Brain microvascular endothelial cell (primary cell): Measurements from ENCODE around the gene CORO2A.

Source experiments
- DNase-seq: peaks from one replicate; pipeline ENCODE4 v3.0.0-alpha.2; 2020
- H3K27ac ChIP-seq: fragments of 250-450 bp; sonication (Bioruptor Pico); 2 replicates; pipeline ENCODE4 v1.5.1; 2020; ENCODE audit warnings: mild to moderate bottlenecking, moderate library complexity
- H3K27me3 ChIP-seq: fragments of 250-450 bp; sonication (Bioruptor Pico); replicated peaks from 2 replicates; pipeline ENCODE4 v1.5.1; 2020; ENCODE audit warnings: mild to moderate bottlenecking
- H3K36me3 ChIP-seq: fragments of 250-450 bp; sonication (Bioruptor Pico); replicated peaks from 2 replicates; pipeline ENCODE4 v1.5.1; 2020; ENCODE audit warnings: mild to moderate bottlenecking
- H3K4me3 ChIP-seq: 2 replicates; pipeline ENCODE4 v1.5.1; 2011; ENCODE audit warnings: low read depth, mild to moderate bottlenecking, control low read depth, low read length, moderate library complexity
- in situ Hi-C: cut with HindIII; loops from 2 replicates; pipeline ENCODE4 v1.10.0; 2017; ENCODE audit warnings: low sequenced_read_pairs, low pct_ligation_motif_present
- TF ChIP-seq, protein P1 (sequence below): IDR thresholded peaks from 2 replicates; pipeline ENCODE4 v1.5.1; 2011; ENCODE audit warnings: low read depth, mild to moderate bottlenecking, moderate library complexity, low read length, control low read depth, inconsistent platforms; ENCODE audit errors: missing control alignments

Gene CORO2A

DNA sequence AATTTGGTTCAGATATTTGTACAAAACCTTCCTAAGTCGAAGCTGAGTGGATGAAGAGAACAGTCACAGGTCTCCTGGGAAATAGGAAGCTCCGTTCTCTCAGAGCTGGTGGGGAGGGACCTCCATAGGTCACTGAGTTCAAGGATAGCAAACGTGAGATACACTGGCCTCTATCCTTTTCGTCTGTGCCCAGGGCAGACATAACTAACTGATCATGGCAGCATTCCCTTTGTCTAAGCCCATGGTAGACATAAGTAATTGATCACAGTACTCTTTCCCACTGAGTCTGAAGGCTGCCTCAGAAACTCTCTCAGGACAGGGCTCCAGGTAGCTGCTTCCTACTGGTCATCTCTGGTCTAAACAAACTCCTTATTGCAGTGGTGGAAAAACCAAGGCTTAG is 12.3 kb upstream of the CORO2A start:
- H3K4me3 ChIP-seq, result no peak overlapping the region
- no peaks in the 10 kb centered on the region for H3K27me3 ChIP-seq
- TF ChIP-seq, protein P1, sequence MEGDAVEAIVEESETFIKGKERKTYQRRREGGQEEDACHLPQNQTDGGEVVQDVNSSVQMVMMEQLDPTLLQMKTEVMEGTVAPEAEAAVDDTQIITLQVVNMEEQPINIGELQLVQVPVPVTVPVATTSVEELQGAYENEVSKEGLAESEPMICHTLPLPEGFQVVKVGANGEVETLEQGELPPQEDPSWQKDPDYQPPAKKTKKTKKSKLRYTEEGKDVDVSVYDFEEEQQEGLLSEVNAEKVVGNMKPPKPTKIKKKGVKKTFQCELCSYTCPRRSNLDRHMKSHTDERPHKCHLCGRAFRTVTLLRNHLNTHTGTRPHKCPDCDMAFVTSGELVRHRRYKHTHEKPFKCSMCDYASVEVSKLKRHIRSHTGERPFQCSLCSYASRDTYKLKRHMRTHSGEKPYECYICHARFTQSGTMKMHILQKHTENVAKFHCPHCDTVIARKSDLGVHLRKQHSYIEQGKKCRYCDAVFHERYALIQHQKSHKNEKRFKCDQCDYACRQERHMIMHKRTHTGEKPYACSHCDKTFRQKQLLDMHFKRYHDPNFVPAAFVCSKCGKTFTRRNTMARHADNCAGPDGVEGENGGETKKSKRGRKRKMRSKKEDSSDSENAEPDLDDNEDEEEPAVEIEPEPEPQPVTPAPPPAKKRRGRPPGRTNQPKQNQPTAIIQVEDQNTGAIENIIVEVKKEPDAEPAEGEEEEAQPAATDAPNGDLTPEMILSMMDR, result no peak
- H3K27ac ChIP-seq, result no peak overlapping the region
- peaks cover 25% of the 10 kb centered on the region for H3K36me3 ChIP-seq
- in situ Hi-C loops, result no loop called here
- no peak for DNase-seq

DNA sequence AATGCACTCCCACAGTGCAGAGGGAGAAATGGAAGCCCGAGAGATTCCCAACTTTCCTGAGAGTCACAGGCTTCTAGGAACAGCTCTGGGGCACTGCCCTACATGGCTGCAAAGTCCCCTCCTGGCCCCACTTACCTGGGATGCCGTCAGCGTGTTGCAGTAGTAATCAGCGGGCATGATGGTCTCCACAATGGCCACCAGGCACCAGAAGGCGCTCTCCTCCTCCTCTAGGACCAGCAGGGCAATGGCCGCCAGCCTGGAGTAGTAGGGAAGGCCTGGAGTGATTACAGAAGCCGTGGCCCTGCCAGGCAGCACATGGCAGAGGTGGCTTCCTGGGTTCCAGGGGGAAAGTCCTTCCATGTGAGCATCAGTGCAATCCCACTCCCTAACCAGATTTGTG is 10.7 kb upstream of the CORO2A start:
- peaks cover 24% of the 10 kb centered on the region for H3K36me3 ChIP-seq
- no peak overlapping the region for H3K4me3 ChIP-seq
- H3K27me3 ChIP-seq, result no peaks in the 10 kb centered on the region
- in situ Hi-C loops, result no loop called here
- no peak for DNase-seq
- H3K27ac ChIP-seq, result no peak overlapping the region
- TF ChIP-seq, protein P1, result no peak

DNA sequence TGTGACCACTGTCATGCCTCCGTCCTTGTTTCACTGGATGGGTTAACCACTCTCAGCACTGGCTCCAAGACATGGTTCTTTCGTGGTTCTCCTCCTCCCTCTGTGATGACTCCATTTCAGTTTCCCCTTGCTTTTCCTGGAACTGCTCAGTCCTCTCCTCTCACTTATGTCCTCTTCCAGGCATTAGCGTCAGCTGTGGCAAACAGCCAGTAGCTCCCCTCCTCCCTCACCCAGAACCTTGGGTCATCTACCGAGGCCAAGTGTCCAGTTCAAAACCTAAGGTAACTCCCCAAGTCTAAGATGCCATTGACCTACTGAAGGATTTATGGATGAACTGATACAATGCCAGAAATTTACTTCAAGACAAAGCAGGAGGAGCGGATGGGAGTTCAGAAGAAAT is 9.8 kb upstream of the CORO2A start:
- TF ChIP-seq, protein P1, result no peak
- Histone ChIP-seq H3K27ac (no peak overlapping the region), H3K4me3 (no peak overlapping the region), H3K27me3 (no peaks in the 10 kb centered on the region), H3K36me3 (peaks cover 20% of the 10 kb centered on the region)
- no peak for DNase-seq
- in situ Hi-C loops, result no loop called here

DNA sequence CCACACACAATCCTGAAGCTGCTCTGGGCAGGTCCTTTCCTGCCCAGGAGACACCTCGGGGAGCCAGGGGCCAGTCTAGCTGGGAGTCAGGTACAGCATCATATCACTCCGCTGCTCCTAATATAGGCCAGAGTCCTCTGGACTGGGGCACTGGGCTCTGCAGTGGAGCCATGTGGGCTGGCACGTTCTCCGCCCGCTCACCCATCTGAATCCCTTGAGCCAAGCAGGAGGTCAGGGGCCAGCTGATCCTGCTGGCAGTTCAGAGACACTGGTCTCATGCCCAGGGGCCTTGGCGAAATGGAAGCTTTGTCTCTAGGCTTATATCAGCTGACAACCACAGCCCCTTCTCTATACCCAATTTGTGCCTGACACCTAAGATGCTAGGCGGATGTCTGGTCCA is 9.3 kb upstream of the CORO2A start:
- Histone ChIP-seq H3K27ac (no peak overlapping the region), H3K4me3 (no peak overlapping the region), H3K36me3 (peaks cover 20% of the 10 kb centered on the region), H3K27me3 (no peaks in the 10 kb centered on the region)
- TF ChIP-seq, protein P1, result no peak
- DNase-seq, result no peak
- in situ Hi-C loops, result no loop called here

DNA sequence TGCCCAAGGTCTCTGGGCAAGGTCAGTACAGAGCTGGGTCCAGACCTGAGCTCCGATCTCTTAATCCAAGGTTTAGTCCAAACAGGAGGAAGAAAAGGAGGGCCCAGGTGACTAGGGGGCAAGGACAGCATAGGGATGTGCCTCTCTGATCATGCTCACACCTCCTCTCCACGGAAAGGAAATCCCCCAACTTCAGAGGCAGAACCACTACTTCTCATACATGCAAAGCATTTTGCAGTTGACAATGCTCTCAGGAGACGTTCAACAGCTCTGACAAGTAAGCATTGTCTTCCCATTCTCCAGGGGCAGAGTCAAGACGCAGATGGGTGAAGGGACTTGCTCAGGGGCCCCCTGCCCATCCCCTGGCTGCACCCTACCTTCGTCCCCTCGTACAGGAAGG is 8.7 kb upstream of the CORO2A start:
- no peak for DNase-seq
- in situ Hi-C loops, result no loop called here
- H3K36me3 ChIP-seq, result peaks cover 20% of the 10 kb centered on the region
- no peak overlapping the region for H3K27ac ChIP-seq
- no peaks in the 10 kb centered on the region for H3K27me3 ChIP-seq
- no peak overlapping the region for H3K4me3 ChIP-seq
- TF ChIP-seq, protein P1, result no peak

DNA sequence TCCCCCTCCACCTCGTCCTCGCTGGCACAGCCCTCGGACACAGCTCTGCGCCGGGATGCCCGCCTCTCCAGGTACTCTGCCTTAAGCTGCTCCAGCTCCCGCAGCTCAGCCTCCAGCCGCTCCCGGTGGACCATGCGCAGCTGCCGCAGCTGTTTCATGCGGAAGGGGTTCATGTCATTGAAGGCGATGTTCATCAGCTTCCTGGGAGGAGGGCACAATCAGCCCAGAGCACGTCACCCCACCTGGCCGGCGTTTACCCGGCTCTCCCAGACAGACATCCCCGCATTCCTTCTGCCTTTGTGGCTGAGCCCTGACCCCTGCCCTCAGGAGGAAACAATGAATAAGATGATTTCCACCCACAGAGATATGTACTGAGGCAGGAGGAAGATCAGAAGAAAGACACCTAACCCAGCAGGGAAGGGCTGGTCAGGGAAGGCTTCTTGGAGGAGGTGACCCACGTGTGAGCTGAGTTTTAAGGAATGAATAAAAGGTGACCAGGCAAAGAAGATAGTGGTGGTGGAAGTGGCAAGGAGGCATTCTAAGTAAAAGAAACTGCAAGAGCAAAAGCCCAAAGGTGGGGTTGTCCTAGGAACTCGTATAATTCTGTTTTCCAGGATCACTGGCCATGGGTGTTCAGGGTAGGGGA is 7.1 kb upstream of the CORO2A start:
- no peak for DNase-seq
- Histone ChIP-seq H3K27me3 (no peaks in the 10 kb centered on the region), H3K27ac (no peak overlapping the region), H3K4me3 (no peak overlapping the region), H3K36me3 (peaks cover 20% of the 10 kb centered on the region)
- in situ Hi-C loops, result no loop called here
- TF ChIP-seq, protein P1, result no peak
